HepG2 (cell line): ENCODE measurements around the gene UCN2.
"Not testable (repeated sequence)": the region's sequence is repeated elsewhere in the genome, so short reads cannot be mapped to it uniquely, and the experiment has no call there.

Source experiments
- ZNF317 ChIP-seq: sonication (generic); formaldehyde crosslinking; IDR thresholded peaks from 2 replicates; pipeline ENCODE4 v1.5.0; 2020; ENCODE audit warnings: mild to moderate bottlenecking, missing genetic modification reagents
- ZNF768 ChIP-seq: sonication (generic); formaldehyde crosslinking; IDR thresholded peaks from 2 replicates; pipeline ENCODE4 v1.4.0; 2020; ENCODE audit warnings: missing genetic modification reagents
- TF ChIP-seq, protein P1 (sequence below), 2 experiments: fragments of 450-650 bp in 1 of 2; sonication (generic) in 1 of 2; formaldehyde crosslinking; IDR thresholded peaks; 2 replicates each; pipeline versions ENCODE4 v1.5.0 to v1.8.0; 2020 to 2022; ENCODE audit warnings: mild to moderate bottlenecking in 1 of 2, missing genetic modification reagents in 1 of 2
- TF ChIP-seq, protein P2 (sequence below): sonication (generic); formaldehyde crosslinking; IDR thresholded peaks from 2 replicates; pipeline ENCODE4 v1.5.0; 2020; ENCODE audit warnings: mild to moderate bottlenecking, missing genetic modification reagents, moderate library complexity
- TF ChIP-seq, protein P3 (sequence below): sonication (generic); formaldehyde crosslinking; IDR thresholded peaks from 2 replicates; pipeline ENCODE4 v1.4.0; 2020; ENCODE audit warnings: missing genetic modification reagents

DNA sequence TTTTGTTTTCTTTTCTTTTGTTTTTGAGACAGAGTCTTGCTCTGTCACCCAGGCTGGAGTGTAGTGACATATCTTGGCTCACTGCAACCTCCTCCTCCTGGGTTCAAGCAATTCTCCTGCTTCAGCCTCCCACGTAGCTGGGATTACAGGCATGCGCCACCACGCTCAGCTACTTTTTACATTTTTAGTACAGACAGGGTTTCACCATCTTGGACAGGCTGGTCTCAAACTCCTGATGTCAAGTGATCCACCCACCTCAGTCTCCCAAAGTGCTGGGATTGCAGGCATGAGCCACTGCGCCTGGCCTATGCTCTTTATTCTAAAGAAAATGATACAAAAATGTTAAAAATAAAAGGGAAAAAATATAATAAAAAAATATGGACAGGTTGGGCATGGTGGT is 32.9 kb downstream of the UCN2 start:
- TF ChIP-seq, protein P1, sequence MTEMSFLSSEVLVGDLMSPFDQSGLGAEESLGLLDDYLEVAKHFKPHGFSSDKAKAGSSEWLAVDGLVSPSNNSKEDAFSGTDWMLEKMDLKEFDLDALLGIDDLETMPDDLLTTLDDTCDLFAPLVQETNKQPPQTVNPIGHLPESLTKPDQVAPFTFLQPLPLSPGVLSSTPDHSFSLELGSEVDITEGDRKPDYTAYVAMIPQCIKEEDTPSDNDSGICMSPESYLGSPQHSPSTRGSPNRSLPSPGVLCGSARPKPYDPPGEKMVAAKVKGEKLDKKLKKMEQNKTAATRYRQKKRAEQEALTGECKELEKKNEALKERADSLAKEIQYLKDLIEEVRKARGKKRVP (CRISPR knock-in tag; IDR thresholded peaks at IDR 0.05): not testable (repeated sequence)
- not testable (repeated sequence) for TF ChIP-seq ZNF317, ZNF768 (CRISPR knock-in tag)
- TF ChIP-seq, protein P2, sequence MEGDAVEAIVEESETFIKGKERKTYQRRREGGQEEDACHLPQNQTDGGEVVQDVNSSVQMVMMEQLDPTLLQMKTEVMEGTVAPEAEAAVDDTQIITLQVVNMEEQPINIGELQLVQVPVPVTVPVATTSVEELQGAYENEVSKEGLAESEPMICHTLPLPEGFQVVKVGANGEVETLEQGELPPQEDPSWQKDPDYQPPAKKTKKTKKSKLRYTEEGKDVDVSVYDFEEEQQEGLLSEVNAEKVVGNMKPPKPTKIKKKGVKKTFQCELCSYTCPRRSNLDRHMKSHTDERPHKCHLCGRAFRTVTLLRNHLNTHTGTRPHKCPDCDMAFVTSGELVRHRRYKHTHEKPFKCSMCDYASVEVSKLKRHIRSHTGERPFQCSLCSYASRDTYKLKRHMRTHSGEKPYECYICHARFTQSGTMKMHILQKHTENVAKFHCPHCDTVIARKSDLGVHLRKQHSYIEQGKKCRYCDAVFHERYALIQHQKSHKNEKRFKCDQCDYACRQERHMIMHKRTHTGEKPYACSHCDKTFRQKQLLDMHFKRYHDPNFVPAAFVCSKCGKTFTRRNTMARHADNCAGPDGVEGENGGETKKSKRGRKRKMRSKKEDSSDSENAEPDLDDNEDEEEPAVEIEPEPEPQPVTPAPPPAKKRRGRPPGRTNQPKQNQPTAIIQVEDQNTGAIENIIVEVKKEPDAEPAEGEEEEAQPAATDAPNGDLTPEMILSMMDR (CRISPR knock-in tag): not testable (repeated sequence)
- TF ChIP-seq, protein P3, sequence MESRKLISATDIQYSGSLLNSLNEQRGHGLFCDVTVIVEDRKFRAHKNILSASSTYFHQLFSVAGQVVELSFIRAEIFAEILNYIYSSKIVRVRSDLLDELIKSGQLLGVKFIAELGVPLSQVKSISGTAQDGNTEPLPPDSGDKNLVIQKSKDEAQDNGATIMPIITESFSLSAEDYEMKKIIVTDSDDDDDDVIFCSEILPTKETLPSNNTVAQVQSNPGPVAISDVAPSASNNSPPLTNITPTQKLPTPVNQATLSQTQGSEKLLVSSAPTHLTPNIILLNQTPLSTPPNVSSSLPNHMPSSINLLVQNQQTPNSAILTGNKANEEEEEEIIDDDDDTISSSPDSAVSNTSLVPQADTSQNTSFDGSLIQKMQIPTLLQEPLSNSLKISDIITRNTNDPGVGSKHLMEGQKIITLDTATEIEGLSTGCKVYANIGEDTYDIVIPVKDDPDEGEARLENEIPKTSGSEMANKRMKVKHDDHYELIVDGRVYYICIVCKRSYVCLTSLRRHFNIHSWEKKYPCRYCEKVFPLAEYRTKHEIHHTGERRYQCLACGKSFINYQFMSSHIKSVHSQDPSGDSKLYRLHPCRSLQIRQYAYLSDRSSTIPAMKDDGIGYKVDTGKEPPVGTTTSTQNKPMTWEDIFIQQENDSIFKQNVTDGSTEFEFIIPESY (CRISPR knock-in tag): not testable (repeated sequence)
